Fibroblast of skin of right quadriceps (primary cell): ENCODE results near the gene NUP153.
"Not testable (repeated sequence)": the region's sequence is repeated elsewhere in the genome, so short reads cannot be mapped to it uniquely, and the experiment has no call there.

ENCODE experiments used
- DNase-seq: peaks from one replicate; pipeline ENCODE4 v3.0.0-alpha.2; 2013

NUP153 gene

GRCh38 chr6:17599877-17600526, 106.7 kb downstream of the NUP153 start, which contains the start of gene FAM8A1:
TSS of gene FAM8A1 (plus strand) at chr6:17600302. CDS start at chr6:17600410, 108 bp downstream.
- DNase-seq: peak; percentile 89

GRCh38 chr6:17596085-17596484, 110.6 kb downstream of the NUP153 start:
- DNase-seq: no peak

GRCh38 chr6:17593246-17593645, 113.5 kb downstream of the NUP153 start:
- no peak for DNase-seq

- DNase-seq: no peak
Measured at GRCh38 chr6:17591287-17591686, 115.4 kb downstream of the NUP153 start.

GRCh38 chr6:17589406-17590096, 117.2 kb downstream of the NUP153 start:
- DNase-seq: peak; percentile 85

GRCh38 chr6:17588011-17588410, 118.7 kb downstream of the NUP153 start:
- DNase-seq: no peak

- DNase-seq: not testable (repeated sequence)
Measured at GRCh38 chr6:17586623-17587022, 120.1 kb downstream of the NUP153 start.

GRCh38 chr6:17585766-17586490, 120.8 kb downstream of the NUP153 start:
- DNase-seq: no peak

GRCh38 chr6:17584241-17584803, 122.4 kb downstream of the NUP153 start:
- peak; percentile 75 for DNase-seq

- DNase-seq: no peak
Measured at GRCh38 chr6:17583811-17584210, 122.9 kb downstream of the NUP153 start.

GRCh38 chr6:17581282-17581681, 125.4 kb downstream of the NUP153 start:
- DNase-seq: not testable (repeated sequence)

GRCh38 chr6:17580518-17581048, 126.1 kb downstream of the NUP153 start:
- peak; percentile 37 for DNase-seq

GRCh38 chr6:17577059-17577458, 129.7 kb downstream of the NUP153 start:
- no peak for DNase-seq

GRCh38 chr6:17574866-17575560, 131.7 kb downstream of the NUP153 start:
- DNase-seq: peak; percentile 67

- DNase-seq: no peak
Measured at GRCh38 chr6:17565399-17565798, 141.3 kb downstream of the NUP153 start.
